Breast epithelium (tissue), 4 donors: ENCODE results near the gene NOX5. TPM values are rescaled to one million over a fixed set of nuclear protein-coding genes. Genes with fewer than 3 reads are reported as not detected.

Experiments used
- DNase-seq, 2 donors: peaks; one replicate each; pipeline ENCODE4 v3.0.0-alpha.2; 2019; ENCODE audit warnings: low spot score in 2 of 2
- H3K27ac ChIP-seq, 2 donors: fragments of 200-600 bp; sonication (generic) in 1 of 2; one replicate each; pipeline ENCODE4 v1.5.1; 2016 to 2019; ENCODE audit warnings: mild to moderate bottlenecking in 1 of 2
- H3K27me3 ChIP-seq, 2 donors: fragments of 200-600 bp; sonication (generic) in 1 of 2; one replicate each; pipeline versions ENCODE4 v1.5.1 to v1.6.0; 2017 to 2019; ENCODE audit warnings: control low read depth in 1 of 2, mild to moderate bottlenecking in 1 of 2
- H3K36me3 ChIP-seq: fragments of 200-600 bp; one replicate; pipeline ENCODE4 v1.5.1; 2019
- H3K4me1 ChIP-seq, 2 donors: fragments of 200-600 bp; sonication (generic); one replicate each; pipeline ENCODE4 v1.5.1; 2016 to 2019; ENCODE audit warnings: control low read depth in 1 of 2
- H3K4me3 ChIP-seq, 3 donors: fragments of 200-600 bp; sonication (generic); 1 replicate in 2 of 3; 2 replicates in 1 of 3; pipeline ENCODE4 v1.5.1; 2016 to 2019; ENCODE audit warnings: mild to moderate bottlenecking in 3 of 3, moderate library complexity in 2 of 3
- H3K9me3 ChIP-seq, 2 donors: fragments of 200-600 bp; sonication (generic) in 1 of 2; one replicate each; pipeline ENCODE4 v1.5.1; 2016 to 2019; ENCODE audit warnings: control low read depth in 1 of 2
- POLR2A ChIP-seq: fragments of 450-650 bp; IDR thresholded peaks from one replicate; pipeline ENCODE4 v1.6.1; 2016; ENCODE audit warnings: antibody characterized with exemption, mild to moderate bottlenecking, moderate library complexity
- POLR2AphosphoS5 ChIP-seq, 3 donors: sonication (generic); formaldehyde crosslinking; IDR thresholded peaks; one replicate each; pipeline ENCODE4 v1.6.1; 2017; ENCODE audit warnings: antibody characterized with exemption in 3 of 3
- intact Hi-C: fragments of 100-400 bp; cut with DNase I; formaldehyde crosslinking; loops from one replicate; pipeline ENCODE4 v1.15.1; 2023; ENCODE audit warnings: low total_unique reads
- total RNA-seq, 3 donors: library from RNA; depleted of rRNA; stranded (reverse); fragments of >200 nt; gene quantifications; one replicate each; pipeline ENCODE4 v1.1.0, GENCODE V29; 2016
- TF ChIP-seq, protein P1 (sequence below), 3 donors: fragments of 450-650 bp; IDR thresholded peaks; one replicate each; pipeline ENCODE4 v1.5.1; 2016 to 2017; ENCODE audit warnings: antibody characterized with exemption in 3 of 3, mild to moderate bottlenecking in 3 of 3, moderate library complexity in 3 of 3

NOX5 gene
- total RNA-seq, 3 donors from 2014 or later: 1.0 to 2.6 (median 1.9) TPM

DNA sequence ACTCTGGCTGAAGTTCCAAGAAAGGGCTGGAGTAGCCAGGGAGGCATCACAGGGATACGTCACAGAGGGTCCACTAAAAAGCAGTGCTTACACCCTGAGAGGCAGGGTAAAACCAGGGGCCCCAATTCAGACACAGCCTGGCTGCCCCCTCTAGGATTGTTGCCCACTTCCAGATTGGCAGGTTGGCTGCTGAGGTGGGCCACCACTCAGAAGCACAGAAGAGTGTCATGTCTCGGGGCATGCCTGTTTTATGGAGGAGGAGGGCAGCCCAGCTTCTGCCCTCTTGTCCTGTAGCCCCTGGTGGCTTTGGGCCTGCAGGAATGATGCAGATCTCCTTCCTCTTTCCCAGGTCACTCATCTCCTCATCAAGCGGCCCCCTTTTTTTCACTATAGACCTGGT lies 24.0 kb downstream of the NOX5 start:
- Histone ChIP-seq H3K9me3 (no peaks in the 10 kb centered on the region), H3K36me3 (no peaks in the 10 kb centered on the region), H3K27me3 (no peaks in the 10 kb centered on the region), H3K4me1 (no peaks in the 10 kb centered on the region), H3K4me3 (no peak overlapping the region), H3K27ac (no peak overlapping the region)
- TF ChIP-seq POLR2A (no peak), POLR2AphosphoS5 (IDR thresholded peaks at IDR 0.05) (no peak)
- TF ChIP-seq, protein P1, sequence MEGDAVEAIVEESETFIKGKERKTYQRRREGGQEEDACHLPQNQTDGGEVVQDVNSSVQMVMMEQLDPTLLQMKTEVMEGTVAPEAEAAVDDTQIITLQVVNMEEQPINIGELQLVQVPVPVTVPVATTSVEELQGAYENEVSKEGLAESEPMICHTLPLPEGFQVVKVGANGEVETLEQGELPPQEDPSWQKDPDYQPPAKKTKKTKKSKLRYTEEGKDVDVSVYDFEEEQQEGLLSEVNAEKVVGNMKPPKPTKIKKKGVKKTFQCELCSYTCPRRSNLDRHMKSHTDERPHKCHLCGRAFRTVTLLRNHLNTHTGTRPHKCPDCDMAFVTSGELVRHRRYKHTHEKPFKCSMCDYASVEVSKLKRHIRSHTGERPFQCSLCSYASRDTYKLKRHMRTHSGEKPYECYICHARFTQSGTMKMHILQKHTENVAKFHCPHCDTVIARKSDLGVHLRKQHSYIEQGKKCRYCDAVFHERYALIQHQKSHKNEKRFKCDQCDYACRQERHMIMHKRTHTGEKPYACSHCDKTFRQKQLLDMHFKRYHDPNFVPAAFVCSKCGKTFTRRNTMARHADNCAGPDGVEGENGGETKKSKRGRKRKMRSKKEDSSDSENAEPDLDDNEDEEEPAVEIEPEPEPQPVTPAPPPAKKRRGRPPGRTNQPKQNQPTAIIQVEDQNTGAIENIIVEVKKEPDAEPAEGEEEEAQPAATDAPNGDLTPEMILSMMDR (IDR thresholded peaks at IDR 0.05): no peak
- DNase-seq: no peak
- intact Hi-C loops: no loop called here

DNA sequence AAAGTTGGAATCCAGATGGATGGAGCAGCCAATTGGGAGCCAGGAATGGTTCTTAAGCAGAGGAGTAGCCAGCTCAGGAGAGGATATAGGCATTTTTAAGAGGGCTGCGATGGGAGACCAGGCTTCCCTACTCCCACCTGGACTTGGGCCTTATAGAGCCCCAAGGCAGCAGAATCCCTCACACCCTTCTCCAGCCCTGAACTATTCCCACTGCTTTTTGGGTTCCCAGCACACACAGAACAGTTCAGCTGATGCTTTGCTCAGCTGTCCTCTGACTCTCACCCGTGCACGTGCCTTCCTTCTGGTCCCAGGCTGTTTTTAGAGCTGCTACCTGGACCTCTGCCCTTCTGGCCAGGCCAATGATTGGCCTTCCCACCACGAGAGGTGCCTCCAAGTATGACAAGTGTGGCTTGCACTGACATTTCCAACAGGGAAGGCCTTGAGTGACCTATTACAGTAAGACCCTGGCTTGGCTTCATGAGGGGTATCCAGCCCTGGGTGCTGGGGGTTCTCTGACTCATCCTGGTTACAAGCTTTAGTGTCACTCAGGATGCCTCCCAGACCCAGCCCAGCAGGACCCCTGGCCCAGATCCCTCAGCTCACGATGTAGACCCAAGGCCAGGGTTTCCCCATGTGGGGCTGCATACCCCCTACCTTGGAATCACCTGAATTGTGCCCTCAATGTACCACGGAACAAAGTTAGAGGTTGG lies 25.2 kb downstream of the NOX5 start:
- no peak overlapping the region for H3K27ac ChIP-seq
- intact Hi-C loops: no loop called here
- H3K4me3 ChIP-seq: no peak overlapping the region
- no peaks in the 10 kb centered on the region for H3K27me3 ChIP-seq
- TF ChIP-seq POLR2AphosphoS5 (IDR thresholded peaks at IDR 0.05) (no peak), POLR2A (no peak)
- TF ChIP-seq, protein P1 (IDR thresholded peaks at IDR 0.05): no peak
- H3K36me3 ChIP-seq: no peaks in the 10 kb centered on the region
- DNase-seq: no peak
- no peaks in the 10 kb centered on the region for H3K4me1 ChIP-seq
- H3K9me3 ChIP-seq: no peaks in the 10 kb centered on the region

DNA sequence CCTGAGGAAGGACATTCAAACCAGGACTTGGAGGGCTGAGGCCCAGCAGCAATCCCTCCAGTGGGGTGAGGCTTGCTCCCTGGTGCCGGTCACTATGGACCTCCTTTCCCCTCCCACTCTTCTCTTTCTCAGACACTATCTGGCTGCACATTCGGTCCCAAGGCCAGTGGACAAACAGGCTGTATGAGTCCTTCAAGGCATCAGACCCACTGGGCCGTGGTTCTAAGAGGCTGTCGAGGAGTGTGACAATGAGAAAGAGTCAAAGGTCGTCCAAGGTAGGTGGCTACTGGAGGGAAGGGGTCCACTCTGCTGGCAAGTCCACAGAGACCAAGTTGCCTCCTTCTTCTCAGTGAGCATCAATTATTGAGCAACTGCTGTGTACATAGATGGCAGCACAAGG lies 28.0 kb downstream of the NOX5 start:
- Histone ChIP-seq H3K4me3 (no peak overlapping the region), H3K27me3 (no peaks in the 10 kb centered on the region), H3K9me3 (no peaks in the 10 kb centered on the region), H3K27ac (no peak overlapping the region), H3K4me1 (no peaks in the 10 kb centered on the region), H3K36me3 (no peaks in the 10 kb centered on the region)
- DNase-seq: no peak
- intact Hi-C loops: no loop called here
- TF ChIP-seq, protein P1 (IDR thresholded peaks at IDR 0.05): no peak
- TF ChIP-seq POLR2A: no peak
- no peak for TF ChIP-seq POLR2AphosphoS5 (IDR thresholded peaks at IDR 0.05)

DNA sequence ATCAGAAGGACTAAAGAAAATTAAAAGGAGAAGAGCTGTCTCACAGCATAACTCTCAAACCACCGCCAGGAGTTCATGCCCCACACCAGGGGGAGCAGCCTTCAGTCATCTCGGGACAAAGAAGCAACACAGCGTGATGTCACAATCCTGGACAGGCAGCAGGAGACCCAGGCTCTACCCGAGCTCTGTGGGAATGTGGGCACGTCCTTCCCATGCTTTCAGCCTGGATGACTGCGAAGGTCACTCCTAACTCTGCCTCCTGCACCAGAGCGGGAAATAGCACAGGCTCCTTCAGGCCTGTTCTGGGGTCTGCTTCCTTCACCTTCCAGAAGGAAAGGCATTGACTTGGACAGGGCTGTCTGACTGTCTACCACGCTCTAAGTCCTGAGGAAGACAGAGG lies 31.3 kb downstream of the NOX5 start:
- no peak for TF ChIP-seq POLR2A
- TF ChIP-seq POLR2AphosphoS5 (IDR thresholded peaks at IDR 0.05): no peak
- TF ChIP-seq, protein P1 (IDR thresholded peaks at IDR 0.05): no peak
- no peak for DNase-seq
- Histone ChIP-seq H3K4me1 (no peaks in the 10 kb centered on the region), H3K27ac (peak overlapping the region in 1 of 2 donors; percentile 9), H3K36me3 (no peaks in the 10 kb centered on the region), H3K9me3 (no peaks in the 10 kb centered on the region), H3K27me3 (no peaks in the 10 kb centered on the region), H3K4me3 (no peak overlapping the region)
- intact Hi-C loops: no loop called here

DNA sequence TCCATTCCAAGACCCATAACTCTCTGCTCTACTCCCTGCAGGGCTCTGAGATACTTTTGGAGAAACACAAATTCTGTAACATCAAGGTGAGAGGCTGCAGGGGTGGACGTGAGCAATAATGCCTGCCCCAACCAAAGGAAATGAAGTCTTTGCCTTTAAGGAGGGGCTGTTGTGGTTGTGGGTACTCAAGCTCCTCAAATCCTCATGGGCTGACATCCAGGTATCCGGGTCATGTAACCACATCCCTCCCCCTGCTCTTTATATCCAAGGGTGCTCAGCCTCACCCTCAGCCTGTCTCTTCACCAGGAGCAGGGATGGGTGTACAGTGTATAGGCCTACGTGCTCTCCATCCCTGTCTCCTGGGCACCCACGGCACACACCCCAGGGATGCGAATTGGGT lies 32.3 kb downstream of the NOX5 start:
- intact Hi-C loops: no loop called here
- no peak overlapping the region for H3K27ac ChIP-seq
- no peak overlapping the region for H3K4me3 ChIP-seq
- H3K9me3 ChIP-seq: no peaks in the 10 kb centered on the region
- H3K36me3 ChIP-seq: no peaks in the 10 kb centered on the region
- H3K27me3 ChIP-seq: no peaks in the 10 kb centered on the region
- no peak for TF ChIP-seq POLR2A
- H3K4me1 ChIP-seq: no peaks in the 10 kb centered on the region
- DNase-seq: no peak
